Peyer's patch (tissue), 4 donors: Measurements from ENCODE around the gene EDN2.

Experiments
- CTCF ChIP-seq, 6 experiments: fragments of 450-650 bp in 4 of 6; fragments of 200-600 bp in 2 of 6; sonication (generic) in 1 of 6; IDR thresholded peaks; one replicate each; pipeline ENCODE4 v1.5.1; 2017 to 2019; ENCODE audit warnings: antibody characterized with exemption in 6 of 6, mild to moderate bottlenecking in 3 of 6, moderate library complexity in 1 of 6
- POLR2A ChIP-seq, 2 donors: fragments of 450-650 bp; IDR thresholded peaks; one replicate each; pipeline ENCODE4 v1.5.1; 2017; ENCODE audit warnings: antibody characterized with exemption in 2 of 2, mild to moderate bottlenecking in 2 of 2, moderate library complexity in 2 of 2

GRCh38 chr1:41493117-41493536, 8.6 kb upstream of the EDN2 start:
- no peak for TF ChIP-seq POLR2A (IDR thresholded peaks at IDR 0.05)
- TF ChIP-seq CTCF (IDR thresholded peaks at IDR 0.05): no peak
